Globus pallidus (tissue), 1 donor: ENCODE results near the gene LBR.
"Not testable (repeated sequence)": the region's sequence is repeated elsewhere in the genome, so short reads cannot be mapped to it uniquely, and the experiment has no call there.

ENCODE experiments used
- DNase-seq: peaks from one replicate; pipeline ENCODE4 v3.0.0-alpha.2; 2015; ENCODE audit warnings: low spot score

Gene LBR

DNA sequence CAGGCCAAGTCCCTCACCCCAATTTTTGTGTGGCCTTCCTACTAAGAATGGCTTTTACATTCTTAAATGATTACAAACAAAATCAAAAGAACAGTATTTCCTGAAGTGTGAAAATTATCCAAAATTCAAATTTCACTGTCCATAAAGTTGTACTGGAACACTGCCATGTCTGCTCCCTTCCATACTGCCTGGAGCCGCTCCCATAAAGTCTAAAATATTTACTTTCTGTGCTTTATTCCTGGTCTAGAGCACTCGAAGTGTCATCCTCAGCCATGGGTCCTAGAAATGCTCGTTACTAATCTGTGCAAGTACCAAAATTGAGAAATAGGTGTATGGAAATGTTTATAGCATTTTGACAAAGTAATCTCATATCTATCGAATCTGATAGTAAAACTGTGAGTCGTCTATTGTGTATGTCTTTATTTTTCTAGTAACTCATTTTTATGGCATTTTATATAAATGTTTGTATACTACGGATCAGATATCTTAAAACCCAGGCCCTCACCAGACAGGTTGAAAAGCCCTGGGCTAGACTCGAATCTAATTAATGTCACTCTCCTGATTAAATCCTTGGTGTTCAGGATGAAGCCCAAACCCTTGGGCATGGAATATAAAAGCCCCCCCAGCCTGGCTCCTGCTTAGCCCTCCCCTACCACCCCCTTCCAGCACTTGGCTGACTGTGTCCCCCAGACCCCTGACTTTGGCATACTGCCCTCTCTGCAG is 4.9 kb downstream of the LBR start:
- DNase-seq: no peak

- no peak for DNase-seq
Observed at GRCh38 chr1:225422031-225422605, 5.7 kb downstream of the LBR start.

- DNase-seq: no peak
Observed at GRCh38 chr1:225418598-225418997, 9.2 kb downstream of the LBR start.

GRCh38 chr1:225418059-225418458 is 9.8 kb downstream of the LBR start:
- DNase-seq: no peak

DNA sequence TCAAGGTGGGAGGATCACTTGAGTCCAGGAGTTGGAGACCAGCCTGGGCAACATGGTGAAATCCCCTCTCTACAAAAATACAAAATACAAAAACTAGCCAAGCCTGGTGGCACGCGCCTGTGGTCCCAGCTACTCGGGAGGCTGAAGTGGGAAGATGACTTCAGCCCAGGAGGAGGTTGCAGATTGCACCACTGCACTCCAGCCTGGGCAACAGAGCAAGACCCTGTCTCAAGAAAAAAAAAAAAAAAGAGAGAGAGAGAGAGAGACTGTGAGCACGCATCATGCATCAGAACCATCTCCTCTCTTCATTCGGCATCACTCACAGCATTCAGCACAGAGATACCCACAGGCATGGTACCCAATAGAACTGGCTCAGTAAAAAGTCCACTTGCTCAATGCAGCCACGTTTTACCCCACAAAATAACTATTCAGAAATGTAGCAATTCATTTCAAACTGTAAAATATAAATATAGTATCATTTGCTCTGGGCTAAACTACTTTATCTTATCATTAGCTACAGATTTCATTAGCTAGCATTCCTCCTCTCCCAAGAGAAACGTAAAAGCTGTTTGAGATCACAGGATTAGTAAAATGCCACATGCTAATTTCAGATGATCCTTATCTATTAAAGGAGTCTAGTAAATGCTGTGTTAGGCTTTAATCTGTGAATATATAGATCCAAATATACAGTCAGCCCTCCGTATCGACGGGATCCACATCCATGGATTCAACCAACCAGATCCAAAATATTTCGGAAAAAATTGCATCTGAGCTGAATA is 11.7 kb downstream of the LBR start:
- no peak for DNase-seq

- no peak for DNase-seq
Observed at GRCh38 chr1:225415307-225415706, 12.5 kb downstream of the LBR start.

GRCh38 chr1:225413708-225414375 is 14.0 kb downstream of the LBR start:
- DNase-seq: no peak

DNA sequence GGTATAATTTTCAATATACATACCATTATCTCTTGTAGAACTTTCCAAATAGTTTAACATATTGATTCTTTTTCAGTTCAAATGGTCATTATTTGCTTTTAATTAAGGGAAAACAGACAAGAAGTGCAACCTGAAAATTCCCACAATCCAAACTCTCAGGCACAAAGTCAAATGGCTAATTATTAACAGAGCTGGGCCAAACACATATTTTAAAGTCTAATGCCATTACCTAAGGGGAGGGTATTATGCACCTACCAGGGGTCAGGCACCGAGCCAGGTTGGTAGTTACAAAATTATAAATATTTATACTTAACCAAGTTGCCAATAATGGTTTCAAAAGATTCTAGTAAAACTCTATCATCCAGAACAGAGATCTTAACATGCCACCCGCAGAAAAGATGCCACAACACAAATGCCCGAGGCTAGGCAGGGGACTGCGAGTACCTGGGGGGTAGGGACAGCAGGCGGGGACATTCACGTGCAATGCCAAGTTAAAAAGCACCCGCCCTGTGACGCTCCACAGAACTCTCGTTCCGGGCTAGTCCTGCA is 15.0 kb downstream of the LBR start:
- no peak for DNase-seq

GRCh38 chr1:225412321-225412720 is 15.5 kb downstream of the LBR start:
- DNase-seq: no peak

DNA sequence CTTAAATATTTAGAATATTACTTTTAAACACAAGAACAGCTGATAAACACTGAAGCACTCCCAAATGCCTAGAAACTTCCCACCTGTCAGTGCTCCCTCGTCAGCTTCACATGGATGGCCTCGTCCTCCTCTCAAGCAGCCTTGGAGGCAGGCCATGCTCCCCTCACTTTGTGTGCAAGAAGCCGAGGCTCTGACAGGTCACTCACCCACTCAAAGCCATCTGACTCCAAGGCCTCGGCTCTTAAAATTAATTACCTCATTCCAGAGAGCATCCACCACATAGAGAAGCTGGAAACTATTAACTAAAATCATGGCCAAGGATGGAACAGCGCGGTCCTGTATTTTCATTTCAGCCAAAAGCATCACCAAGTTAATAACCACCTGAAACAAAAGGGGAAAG is 17.8 kb downstream of the LBR start:
- DNase-seq: no peak

DNA sequence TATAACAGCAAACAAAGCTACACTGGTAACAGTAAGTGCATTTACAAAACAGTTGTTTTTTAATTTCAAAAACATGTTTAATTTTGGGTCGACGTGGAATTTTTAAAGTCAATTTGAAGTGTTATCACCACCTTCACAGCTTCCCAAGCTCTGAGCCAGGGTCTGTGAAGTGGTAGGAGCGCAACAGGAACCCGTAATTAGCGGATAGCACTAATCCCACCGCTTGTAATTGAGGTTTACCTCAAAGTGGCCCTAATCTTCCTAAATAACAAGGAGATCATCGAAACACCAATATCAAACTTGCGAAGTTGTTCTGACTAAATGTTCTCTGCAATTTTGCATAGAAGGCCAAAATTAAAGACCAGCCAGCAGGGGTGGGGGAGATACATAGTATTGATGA is 18.8 kb downstream of the LBR start:
- DNase-seq: no peak

DNA sequence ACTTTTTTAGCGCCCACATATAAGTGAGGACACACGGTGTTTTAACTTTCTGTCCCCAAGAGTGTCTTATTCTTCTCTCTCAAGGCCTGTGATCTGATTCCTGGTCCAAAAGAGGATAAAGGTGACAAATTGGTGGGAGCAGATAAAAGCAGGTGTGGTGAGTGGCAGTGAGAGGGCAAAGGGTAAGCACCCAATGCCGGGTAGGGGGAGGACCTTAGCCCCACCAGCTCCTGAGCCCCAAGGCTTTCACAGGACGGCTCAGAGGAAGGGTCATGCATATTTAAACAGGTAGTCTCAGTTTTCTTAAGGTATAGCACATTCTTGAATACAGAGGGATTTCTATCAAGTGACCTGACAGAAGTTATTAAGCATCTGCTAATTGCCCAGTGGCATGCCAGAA is 19.6 kb downstream of the LBR start:
- DNase-seq: no peak

DNA sequence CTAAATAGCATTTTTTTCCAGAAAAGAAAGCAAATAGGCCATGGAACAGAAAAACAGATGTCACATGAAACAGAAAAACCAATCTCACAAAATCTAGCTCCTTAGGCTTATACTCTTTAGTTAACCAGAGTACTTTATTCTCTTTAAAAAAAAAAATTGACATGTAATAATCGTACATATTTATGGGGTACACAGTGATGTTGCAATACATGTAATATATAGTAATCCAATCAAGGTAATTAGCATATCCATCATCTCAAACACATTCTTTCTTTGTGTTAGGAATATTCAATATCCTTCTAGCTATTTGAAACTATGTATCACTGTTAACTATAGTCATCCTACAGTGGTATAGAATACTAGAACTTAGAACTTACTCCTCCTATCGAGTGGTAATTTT is 20.1 kb downstream of the LBR start:
- no peak for DNase-seq

GRCh38 chr1:225406976-225407725 is 20.7 kb downstream of the LBR start:
- no peak for DNase-seq

DNA sequence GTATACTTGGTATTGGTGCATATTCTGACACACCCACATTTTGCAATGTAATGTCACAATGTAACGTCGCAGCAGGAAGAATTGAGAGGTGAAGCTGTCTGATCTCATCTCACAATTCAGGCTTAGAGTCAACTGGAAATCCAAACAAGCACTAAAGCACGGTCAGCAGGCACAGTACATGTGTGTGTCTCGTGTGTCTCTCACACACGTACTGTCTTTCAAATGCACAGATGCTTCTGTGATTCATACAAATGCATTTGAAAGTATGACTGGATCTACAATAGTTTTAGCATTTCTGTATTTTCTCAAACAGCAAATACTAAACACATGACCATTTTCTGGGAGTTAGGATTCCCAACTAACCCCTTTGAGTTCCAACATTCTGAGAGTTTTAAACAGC is 26.9 kb downstream of the LBR start:
- DNase-seq: no peak

- no peak for DNase-seq
Observed at GRCh38 chr1:225396357-225396756, 31.5 kb downstream of the LBR start.

DNA sequence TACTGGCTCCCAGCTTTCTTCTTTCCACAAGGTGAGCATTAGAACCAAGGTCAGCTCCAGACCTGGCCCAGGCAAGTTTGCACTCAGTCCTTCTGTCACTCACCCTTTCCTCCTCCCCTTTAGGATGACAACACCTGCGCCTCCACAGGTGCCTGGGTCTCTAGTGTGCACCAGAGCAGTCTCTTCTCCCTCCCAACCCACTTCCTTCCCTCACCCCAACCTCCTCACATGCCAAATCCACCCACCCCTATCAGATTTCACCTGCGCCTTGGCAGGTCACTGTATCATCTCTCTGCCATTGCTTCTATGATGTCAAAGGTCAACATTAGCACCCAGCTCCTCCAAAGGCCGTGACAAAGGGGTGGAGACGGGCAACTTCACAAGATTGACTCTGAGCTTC is 38.0 kb downstream of the LBR start:
- DNase-seq: no peak

DNA sequence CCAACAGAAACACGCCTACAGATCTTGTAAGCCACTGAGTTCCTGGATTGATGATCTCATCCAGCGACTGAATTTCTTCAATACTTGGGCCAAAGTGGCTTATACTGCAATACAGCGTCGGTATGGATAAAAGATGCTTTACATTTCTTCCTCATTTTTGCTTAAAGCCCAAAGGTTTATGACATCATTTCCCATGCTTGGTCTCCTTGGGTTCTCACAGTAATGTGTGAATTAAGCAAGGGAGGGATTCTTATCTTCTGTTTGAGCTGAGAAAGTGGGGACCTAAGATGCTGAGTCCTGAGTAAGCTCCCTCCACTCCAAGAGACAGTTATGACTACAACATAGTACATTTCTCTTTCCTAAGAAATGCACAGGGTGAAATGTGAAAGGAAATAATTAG is 39.5 kb downstream of the LBR start:
- DNase-seq: no peak

- DNase-seq: not testable (repeated sequence)
Observed at GRCh38 chr1:225386860-225387259, 41.0 kb downstream of the LBR start.

DNA sequence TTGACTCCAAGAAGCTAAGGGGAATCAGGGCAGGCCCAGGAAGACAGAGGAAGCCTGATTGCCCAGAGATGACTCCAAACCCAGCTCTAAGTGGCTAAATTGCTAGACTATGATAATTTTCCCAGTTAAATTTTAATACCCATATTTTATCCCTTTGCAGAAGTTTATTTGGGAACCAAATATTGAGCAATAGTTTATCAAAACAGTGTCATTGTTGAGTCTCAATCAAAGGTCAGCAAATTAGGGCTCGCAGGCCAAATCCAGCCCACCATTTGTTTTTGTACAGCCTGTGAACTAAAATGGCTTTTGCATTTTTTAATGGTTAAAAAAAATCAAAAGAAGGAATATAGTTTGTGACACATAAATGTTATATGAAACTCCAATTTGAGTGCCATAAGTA is 47.1 kb downstream of the LBR start:
- DNase-seq: no peak

- DNase-seq: no peak
Observed at GRCh38 chr1:225378880-225379279, 49.0 kb downstream of the LBR start.

DNA sequence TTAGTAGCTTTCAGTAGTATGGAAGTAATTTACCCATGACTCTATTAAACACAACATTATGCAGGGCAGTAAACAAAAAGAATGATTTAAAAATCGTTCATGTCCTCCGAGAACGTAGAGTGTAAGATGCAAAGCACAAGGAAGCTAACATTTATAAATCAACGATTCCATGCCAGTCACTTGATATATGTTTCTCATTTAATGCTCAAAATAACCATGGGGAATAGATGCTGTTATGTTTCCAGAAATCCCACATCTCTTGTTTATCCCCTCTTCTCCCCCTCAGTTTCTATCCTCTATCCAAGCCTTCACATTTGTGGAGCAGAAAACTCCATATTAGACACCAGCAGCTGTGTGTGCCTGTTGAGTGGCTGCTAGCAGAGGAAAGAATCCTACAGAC is 52.8 kb downstream of the LBR start:
- DNase-seq: no peak
